Kidney epithelial cell (primary cell): ENCODE measurements around the gene CTNNA3. TPM values are rescaled to one million over a fixed set of nuclear protein-coding genes. Genes with fewer than 3 reads are reported as not detected.

ENCODE experiments used
- DNase-seq: peaks from one replicate; pipeline ENCODE4 v3.0.0-alpha.2; 2010; ENCODE audit warnings: low read depth
- H3K27me3 ChIP-seq: 2 replicates; pipeline ENCODE4 v1.6.0; 2011; ENCODE audit warnings: low read length; ENCODE audit not compliant: control insufficient read depth, insufficient read depth
- H3K36me3 ChIP-seq: 2 replicates; pipeline ENCODE4 v1.5.1; 2011; ENCODE audit warnings: low read length; ENCODE audit not compliant: control insufficient read depth, insufficient read depth
- H3K4me3 ChIP-seq: 2 replicates; pipeline ENCODE4 v1.5.1; 2011; ENCODE audit warnings: low read depth, mild to moderate bottlenecking, control low read depth, low read length
- total RNA-seq: library from RNA; depleted of rRNA; stranded (reverse); fragments of >200 nt; gene quantifications from 2 replicates; pipeline ENCODE4 v1.2.3, GENCODE V29; 2015
- TF ChIP-seq, protein P1 (sequence below): IDR thresholded peaks from 2 replicates; pipeline ENCODE4 v1.5.1; 2011; ENCODE audit warnings: mild to moderate bottlenecking, moderate library complexity, low read length, control low read depth, inconsistent platforms; ENCODE audit not compliant: insufficient read depth, poor library complexity, severe bottlenecking

Gene CTNNA3
- total RNA-seq, 1 donor from 2014 or later, result 0.79 TPM

DNA sequence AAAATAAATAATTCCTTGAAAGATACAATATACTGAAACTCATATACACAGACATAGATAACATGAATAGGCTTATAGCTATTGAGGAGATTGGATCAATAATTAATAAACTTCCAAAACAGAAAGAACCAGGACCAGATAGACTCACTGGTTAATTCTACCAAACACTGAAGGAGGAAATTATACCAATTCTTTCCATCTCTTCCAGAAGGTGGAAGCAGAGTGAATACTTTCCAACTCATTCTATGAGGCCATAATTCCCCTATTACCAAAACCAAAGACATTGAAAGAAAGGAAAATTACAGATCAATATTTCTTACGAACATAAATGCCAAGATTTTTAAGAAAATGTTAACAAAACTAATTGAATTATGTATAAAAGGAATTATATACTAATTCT, 1394.9 kb downstream of the CTNNA3 start:
- TF ChIP-seq, protein P1, sequence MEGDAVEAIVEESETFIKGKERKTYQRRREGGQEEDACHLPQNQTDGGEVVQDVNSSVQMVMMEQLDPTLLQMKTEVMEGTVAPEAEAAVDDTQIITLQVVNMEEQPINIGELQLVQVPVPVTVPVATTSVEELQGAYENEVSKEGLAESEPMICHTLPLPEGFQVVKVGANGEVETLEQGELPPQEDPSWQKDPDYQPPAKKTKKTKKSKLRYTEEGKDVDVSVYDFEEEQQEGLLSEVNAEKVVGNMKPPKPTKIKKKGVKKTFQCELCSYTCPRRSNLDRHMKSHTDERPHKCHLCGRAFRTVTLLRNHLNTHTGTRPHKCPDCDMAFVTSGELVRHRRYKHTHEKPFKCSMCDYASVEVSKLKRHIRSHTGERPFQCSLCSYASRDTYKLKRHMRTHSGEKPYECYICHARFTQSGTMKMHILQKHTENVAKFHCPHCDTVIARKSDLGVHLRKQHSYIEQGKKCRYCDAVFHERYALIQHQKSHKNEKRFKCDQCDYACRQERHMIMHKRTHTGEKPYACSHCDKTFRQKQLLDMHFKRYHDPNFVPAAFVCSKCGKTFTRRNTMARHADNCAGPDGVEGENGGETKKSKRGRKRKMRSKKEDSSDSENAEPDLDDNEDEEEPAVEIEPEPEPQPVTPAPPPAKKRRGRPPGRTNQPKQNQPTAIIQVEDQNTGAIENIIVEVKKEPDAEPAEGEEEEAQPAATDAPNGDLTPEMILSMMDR, result no peak
- no peak for DNase-seq
- H3K36me3 ChIP-seq, result no peaks in the 10 kb centered on the region
- H3K4me3 ChIP-seq, result no peak overlapping the region
- no peaks in the 10 kb centered on the region for H3K27me3 ChIP-seq

DNA sequence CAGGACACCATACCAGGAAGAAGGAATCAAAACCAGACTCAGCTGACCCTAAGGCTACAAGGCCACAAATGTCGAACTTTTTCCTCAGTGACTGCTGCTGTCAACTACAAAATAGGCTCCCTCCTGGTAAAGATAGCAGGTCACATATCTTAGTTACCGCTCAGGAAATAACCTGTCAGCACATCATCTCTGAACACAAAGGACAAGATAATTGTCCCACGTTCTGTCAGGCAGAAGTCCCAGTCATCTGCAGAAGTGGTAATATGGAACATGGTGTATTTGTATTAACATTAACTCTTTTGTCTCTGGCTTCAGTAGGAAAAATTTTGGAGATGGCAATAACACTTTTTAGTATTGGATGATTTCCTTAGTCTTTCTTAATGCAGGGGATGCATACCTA, 1400.4 kb downstream of the CTNNA3 start:
- no peak for DNase-seq
- Histone ChIP-seq H3K27me3 (no peaks in the 10 kb centered on the region), H3K36me3 (no peaks in the 10 kb centered on the region), H3K4me3 (no peak overlapping the region)
- TF ChIP-seq, protein P1, result no peak

DNA sequence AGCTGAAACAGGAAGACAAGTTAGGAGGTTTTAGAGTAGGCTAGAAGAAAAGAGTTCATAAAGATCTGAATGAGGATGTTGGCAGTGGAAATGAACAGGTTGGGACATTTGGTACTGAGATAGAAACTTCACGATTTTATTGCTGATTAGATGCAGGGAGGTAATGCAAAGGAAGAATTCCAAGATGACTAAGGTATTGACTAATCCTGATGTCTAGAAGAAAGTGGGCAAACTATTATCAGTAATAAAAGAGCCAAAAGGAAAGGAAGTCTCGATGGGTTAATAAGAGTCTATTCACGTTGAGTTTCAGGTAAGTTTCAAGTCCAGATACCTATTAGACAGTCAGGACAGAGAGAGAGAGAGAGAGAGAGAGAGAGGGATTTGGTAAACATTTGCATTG, 1401.5 kb downstream of the CTNNA3 start:
- no peaks in the 10 kb centered on the region for H3K36me3 ChIP-seq
- TF ChIP-seq, protein P1, result no peak
- no peak overlapping the region for H3K4me3 ChIP-seq
- H3K27me3 ChIP-seq, result no peaks in the 10 kb centered on the region
- no peak for DNase-seq

DNA sequence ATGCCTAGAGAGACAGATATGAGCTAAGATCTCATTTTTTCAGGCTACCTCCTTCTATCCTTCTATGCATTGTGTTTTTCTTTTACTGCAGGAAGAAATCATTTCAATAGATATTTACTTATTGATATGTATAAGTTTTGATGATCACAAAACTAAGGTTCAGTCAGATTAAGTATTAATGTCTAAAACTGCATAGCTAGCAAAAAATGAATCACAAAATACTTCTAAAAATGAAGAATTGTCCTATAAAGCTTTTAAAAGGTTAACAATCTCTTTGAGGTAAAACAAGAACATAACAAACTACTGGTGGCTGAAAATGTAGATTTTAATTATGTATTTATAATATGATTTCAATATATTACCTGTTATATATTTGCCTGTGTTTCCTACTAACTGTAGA, 1403.1 kb downstream of the CTNNA3 start:
- H3K27me3 ChIP-seq, result no peaks in the 10 kb centered on the region
- H3K36me3 ChIP-seq, result no peaks in the 10 kb centered on the region
- TF ChIP-seq, protein P1, result no peak
- no peak for DNase-seq
- H3K4me3 ChIP-seq, result no peak overlapping the region

DNA sequence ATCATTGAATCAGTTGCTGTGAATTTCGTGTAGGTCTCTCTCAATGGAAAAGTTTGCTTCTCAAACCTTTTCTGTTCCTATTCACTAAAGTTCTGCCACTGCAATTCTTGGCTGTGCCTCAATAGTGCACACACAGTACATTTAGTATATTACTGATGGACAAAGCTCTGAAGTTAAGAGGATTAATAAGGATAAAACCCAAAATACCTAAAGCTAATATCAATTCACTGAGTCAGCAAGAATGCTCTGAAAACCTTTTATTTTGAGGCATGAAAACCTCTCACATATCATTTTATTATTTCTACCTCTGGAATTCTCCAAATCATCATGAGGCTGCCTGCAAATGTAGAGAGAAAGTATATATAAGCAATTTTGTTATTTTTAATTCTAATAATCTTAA, 1403.5 kb downstream of the CTNNA3 start:
- H3K36me3 ChIP-seq, result no peaks in the 10 kb centered on the region
- DNase-seq, result no peak
- no peaks in the 10 kb centered on the region for H3K27me3 ChIP-seq
- no peak overlapping the region for H3K4me3 ChIP-seq
- TF ChIP-seq, protein P1, result no peak

DNA sequence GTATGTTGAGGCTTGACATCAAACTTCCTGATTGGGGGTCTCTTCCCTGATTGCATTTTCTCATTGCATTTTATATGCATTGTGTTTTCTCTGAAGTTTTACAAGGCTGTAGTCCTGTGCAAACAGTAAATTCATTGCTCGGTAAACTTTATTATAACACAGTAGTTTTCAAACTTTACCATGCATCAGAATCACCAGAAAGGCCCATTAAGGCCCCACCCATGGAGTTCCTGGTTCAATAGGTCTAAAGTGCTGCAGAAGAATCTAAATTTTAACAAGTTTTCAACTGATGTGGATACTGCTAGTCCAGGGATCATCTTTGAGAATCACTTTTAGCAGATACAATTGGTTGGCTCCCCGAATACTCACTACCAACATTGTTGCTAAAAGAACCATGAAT, 1404.9 kb downstream of the CTNNA3 start:
- DNase-seq, result no peak
- Histone ChIP-seq H3K4me3 (no peak overlapping the region), H3K27me3 (no peaks in the 10 kb centered on the region), H3K36me3 (no peaks in the 10 kb centered on the region)
- TF ChIP-seq, protein P1, result no peak
